Stomach smooth muscle (tissue), 2 donors: ENCODE results near the gene SLC16A9.
"Not testable (repeated sequence)": the region's sequence is repeated elsewhere in the genome, so short reads cannot be mapped to it uniquely, and the experiment has no call there.

Experiments
- H3K27ac ChIP-seq: one replicate; pipeline ENCODE4 v1.7.0; 2013; ENCODE audit warnings: mild to moderate bottlenecking, low read length, inconsistent platforms
- H3K27me3 ChIP-seq, 2 donors: one replicate each; pipeline ENCODE4 v1.7.0; 2013; ENCODE audit warnings: low read length in 2 of 2; ENCODE audit not compliant: insufficient read depth in 2 of 2, control insufficient read depth in 1 of 2
- H3K36me3 ChIP-seq, 2 donors: one replicate each; pipeline ENCODE4 v1.7.0; 2013; ENCODE audit warnings: low read length in 2 of 2; ENCODE audit not compliant: control insufficient read depth in 2 of 2, insufficient read depth in 2 of 2
- H3K4me1 ChIP-seq: one replicate; pipeline ENCODE4 v1.7.0; 2013; ENCODE audit warnings: low read length; ENCODE audit not compliant: control insufficient read depth, insufficient read depth
- H3K4me3 ChIP-seq, 2 donors: one replicate each; pipeline ENCODE4 v1.7.0; 2013; ENCODE audit warnings: low read length in 2 of 2
- H3K9ac ChIP-seq, 2 donors: one replicate each; pipeline ENCODE4 v1.7.0; 2013; ENCODE audit warnings: low read length in 2 of 2, mild to moderate bottlenecking in 1 of 2
- H3K9me3 ChIP-seq, 2 donors: one replicate each; pipeline ENCODE4 v1.7.0; 2013; ENCODE audit warnings: low read length in 2 of 2; ENCODE audit not compliant: control insufficient read depth in 2 of 2
- donor health status: healthy.
- donor health status: Pancreatic carcinoma.

SLC16A9 gene

GRCh38 chr10:59709395-59710125, at the start of gene SLC16A9:
Gene SLC16A9, minus strand, starts transcription at chr10:59709850. Its CDS starts 25,559 bp downstream, at chr10:59684291.
- Histone ChIP-seq H3K36me3 (no peaks in the 10 kb centered on the region), H3K9ac (peak within 1 kb of the TSS; percentile 47 to 56), H3K4me3 (peak within 1 kb of the TSS; percentile 63 to 76), H3K4me1 (peaks cover 9% of the 10 kb centered on the region), H3K9me3 (no peaks in the 10 kb centered on the region), H3K27ac (no peak within 1 kb of the TSS), H3K27me3 (peaks cover 2 to 5% of the 10 kb centered on the region in 2 donors)

- H3K27me3 ChIP-seq = no peaks in the 10 kb centered on the region
- no peaks in the 10 kb centered on the region for H3K4me1 ChIP-seq
- H3K27ac ChIP-seq = no peak overlapping the region
- H3K9me3 ChIP-seq = no peaks in the 10 kb centered on the region
- no peak overlapping the region for H3K9ac ChIP-seq
- H3K4me3 ChIP-seq = no peak overlapping the region
- H3K36me3 ChIP-seq = no peaks in the 10 kb centered on the region
Measured at GRCh38 chr10:59757966-59758365, 48.3 kb upstream of the SLC16A9 start.

GRCh38 chr10:59754951-59755350, 45.3 kb upstream of the SLC16A9 start:
- H3K9ac ChIP-seq = no peak overlapping the region
- H3K36me3 ChIP-seq = no peaks in the 10 kb centered on the region
- no peak overlapping the region for H3K27ac ChIP-seq
- no peak overlapping the region for H3K4me3 ChIP-seq
- H3K27me3 ChIP-seq = no peaks in the 10 kb centered on the region
- H3K4me1 ChIP-seq = no peaks in the 10 kb centered on the region
- no peaks in the 10 kb centered on the region for H3K9me3 ChIP-seq

GRCh38 chr10:59753267-59753666, 43.6 kb upstream of the SLC16A9 start, which contains the start of gene MRLN:
Gene MRLN, minus strand, starts transcription at chr10:59753455.
- Histone ChIP-seq H3K4me3 (no peak within 1 kb of the TSS), H3K9me3 (no peaks in the 10 kb centered on the region), H3K27me3 (no peaks in the 10 kb centered on the region), H3K9ac (no peak within 1 kb of the TSS), H3K36me3 (no peaks in the 10 kb centered on the region), H3K4me1 (no peaks in the 10 kb centered on the region), H3K27ac (no peak within 1 kb of the TSS)

GRCh38 chr10:59752278-59752940, 42.8 kb upstream of the SLC16A9 start:
- no peak overlapping the region for H3K27ac ChIP-seq
- H3K4me1 ChIP-seq = no peaks in the 10 kb centered on the region
- H3K36me3 ChIP-seq = no peaks in the 10 kb centered on the region
- no peak overlapping the region for H3K9ac ChIP-seq
- no peak overlapping the region for H3K4me3 ChIP-seq
- H3K9me3 ChIP-seq = no peaks in the 10 kb centered on the region
- peaks cover 0 to 2% of the 10 kb centered on the region in 2 donors for H3K27me3 ChIP-seq

GRCh38 chr10:59750155-59750945, 40.7 kb upstream of the SLC16A9 start:
- Histone ChIP-seq H3K36me3 (no peaks in the 10 kb centered on the region), H3K4me3 (no peak overlapping the region), H3K9ac (no peak overlapping the region), H3K27me3 (peaks cover 0 to 3% of the 10 kb centered on the region in 2 donors), H3K27ac (no peak overlapping the region), H3K9me3 (no peaks in the 10 kb centered on the region), H3K4me1 (no peaks in the 10 kb centered on the region)

- Histone ChIP-seq H3K4me3 (no peak overlapping the region), H3K9ac (no peak overlapping the region), H3K4me1 (no peaks in the 10 kb centered on the region), H3K36me3 (no peaks in the 10 kb centered on the region), H3K9me3 (no peaks in the 10 kb centered on the region), H3K27ac (no peak overlapping the region), H3K27me3 (peaks cover 0 to 3% of the 10 kb centered on the region in 2 donors)
Measured at GRCh38 chr10:59748834-59749233, 39.2 kb upstream of the SLC16A9 start.

- Histone ChIP-seq H3K4me3 (no peak overlapping the region), H3K9ac (no peak overlapping the region), H3K27ac (no peak overlapping the region), H3K9me3 (no peaks in the 10 kb centered on the region), H3K4me1 (no peaks in the 10 kb centered on the region), H3K36me3 (no peaks in the 10 kb centered on the region), H3K27me3 (peaks cover 0 to 3% of the 10 kb centered on the region in 2 donors)
Measured at GRCh38 chr10:59745163-59745650, 35.6 kb upstream of the SLC16A9 start.

- H3K27me3 ChIP-seq, H3K9me3 ChIP-seq, H3K4me3 ChIP-seq, H3K4me1 ChIP-seq, H3K27ac ChIP-seq, H3K9ac ChIP-seq, H3K36me3 ChIP-seq: not testable (repeated sequence)
Measured at GRCh38 chr10:59744762-59745161, 35.1 kb upstream of the SLC16A9 start.

- not testable (repeated sequence) for H3K4me1 ChIP-seq, H3K9me3 ChIP-seq, H3K27me3 ChIP-seq, H3K27ac ChIP-seq, H3K9ac ChIP-seq, H3K36me3 ChIP-seq, H3K4me3 ChIP-seq
Measured at GRCh38 chr10:59744156-59744555, 34.5 kb upstream of the SLC16A9 start.
